D721Med (cell line): ENCODE data around the gene IL10RA.

Source experiments
- DNase-seq: peaks from one replicate; pipeline ENCODE4 v3.0.0; 2011; ENCODE audit warnings: low spot score; ENCODE audit not compliant: insufficient read length
- FAIRE-seq: peaks from 2 replicates; lab custom pipeline; 2011; peaks lifted over from hg19 to GRCh38; lab: Jason Lieb, UNC
- TF ChIP-seq, protein P1 (sequence below): IDR thresholded peaks from 2 replicates; pipeline ENCODE4 v1.5.1; 2012; ENCODE audit warnings: mild to moderate bottlenecking, control low read depth; ENCODE audit not compliant: insufficient read depth; ENCODE audit errors: missing control alignments

IL10RA gene

GRCh38 chr11:118009864-118010737 lies 23.9 kb downstream of the IL10RA start:
- no peak for DNase-seq
- FAIRE-seq = no peak
- TF ChIP-seq, protein P1, sequence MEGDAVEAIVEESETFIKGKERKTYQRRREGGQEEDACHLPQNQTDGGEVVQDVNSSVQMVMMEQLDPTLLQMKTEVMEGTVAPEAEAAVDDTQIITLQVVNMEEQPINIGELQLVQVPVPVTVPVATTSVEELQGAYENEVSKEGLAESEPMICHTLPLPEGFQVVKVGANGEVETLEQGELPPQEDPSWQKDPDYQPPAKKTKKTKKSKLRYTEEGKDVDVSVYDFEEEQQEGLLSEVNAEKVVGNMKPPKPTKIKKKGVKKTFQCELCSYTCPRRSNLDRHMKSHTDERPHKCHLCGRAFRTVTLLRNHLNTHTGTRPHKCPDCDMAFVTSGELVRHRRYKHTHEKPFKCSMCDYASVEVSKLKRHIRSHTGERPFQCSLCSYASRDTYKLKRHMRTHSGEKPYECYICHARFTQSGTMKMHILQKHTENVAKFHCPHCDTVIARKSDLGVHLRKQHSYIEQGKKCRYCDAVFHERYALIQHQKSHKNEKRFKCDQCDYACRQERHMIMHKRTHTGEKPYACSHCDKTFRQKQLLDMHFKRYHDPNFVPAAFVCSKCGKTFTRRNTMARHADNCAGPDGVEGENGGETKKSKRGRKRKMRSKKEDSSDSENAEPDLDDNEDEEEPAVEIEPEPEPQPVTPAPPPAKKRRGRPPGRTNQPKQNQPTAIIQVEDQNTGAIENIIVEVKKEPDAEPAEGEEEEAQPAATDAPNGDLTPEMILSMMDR = no peak

DNA sequence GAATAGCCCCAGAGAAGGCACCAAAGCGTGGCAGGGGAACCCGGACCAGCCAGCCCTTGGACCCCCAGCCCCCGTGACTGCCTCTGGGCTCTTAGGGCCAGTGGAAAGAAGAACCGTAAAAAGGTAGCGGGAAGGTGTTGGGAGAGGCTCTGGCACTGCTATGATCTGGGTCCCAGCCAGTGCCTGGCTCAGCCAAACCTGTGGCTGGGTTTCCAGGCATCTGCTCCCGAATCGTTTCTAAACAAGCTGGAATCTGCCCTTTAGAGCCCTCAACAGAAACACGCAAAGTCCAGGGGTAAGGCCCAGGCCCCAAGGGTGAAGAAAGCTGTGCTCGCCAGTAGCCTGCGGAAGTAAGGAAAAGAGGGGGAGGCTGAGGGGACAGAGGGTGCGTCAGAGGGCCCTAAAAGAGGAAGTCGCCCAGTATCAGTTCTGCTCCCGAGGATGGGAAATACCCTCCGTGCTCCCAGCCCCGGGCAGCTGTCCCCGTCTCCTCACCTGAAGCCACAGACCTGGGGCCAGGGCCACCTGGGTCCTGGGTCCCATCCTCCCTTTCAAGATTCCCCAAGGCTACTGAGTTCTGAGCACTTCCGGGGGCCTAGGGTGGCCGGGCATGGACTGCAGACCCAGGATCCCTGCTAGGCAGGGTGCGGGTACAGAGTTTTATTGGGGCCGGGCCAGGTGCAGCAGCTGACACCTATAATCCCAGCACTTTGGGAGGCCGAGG lies 24.7 kb downstream of the IL10RA start:
- DNase-seq = no peak
- TF ChIP-seq, protein P1 = no peak
- FAIRE-seq = no peak

DNA sequence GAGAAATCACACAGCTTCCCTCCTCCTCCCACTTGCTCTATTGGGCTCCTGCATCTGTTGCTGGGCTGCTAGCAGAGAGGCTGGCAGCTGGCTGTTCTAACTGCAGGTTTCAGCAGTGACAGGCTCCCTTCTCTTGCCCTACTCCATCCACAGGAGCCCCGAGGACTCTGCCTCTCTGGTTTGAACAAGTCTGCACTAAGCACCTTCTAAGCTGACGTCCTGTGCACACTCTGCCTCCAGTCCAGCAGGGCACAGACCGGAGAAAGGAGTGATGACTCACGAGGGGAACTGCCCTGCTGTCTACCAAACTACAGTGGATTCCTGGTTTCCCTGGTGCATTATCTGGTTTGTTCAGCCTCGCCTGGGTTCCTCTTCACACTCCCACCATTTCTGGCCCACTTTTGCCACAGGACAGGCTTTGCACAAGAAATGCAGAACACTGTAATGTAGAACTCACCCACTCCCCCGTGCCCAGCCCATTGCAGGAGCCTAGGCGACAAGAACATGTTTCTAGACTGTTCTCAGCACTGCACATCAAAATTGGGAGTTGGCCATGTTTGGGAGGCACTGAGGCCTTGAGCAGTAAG lies 26.0 kb downstream of the IL10RA start:
- TF ChIP-seq, protein P1 = no peak
- DNase-seq (no peak), FAIRE-seq (no peak)

DNA sequence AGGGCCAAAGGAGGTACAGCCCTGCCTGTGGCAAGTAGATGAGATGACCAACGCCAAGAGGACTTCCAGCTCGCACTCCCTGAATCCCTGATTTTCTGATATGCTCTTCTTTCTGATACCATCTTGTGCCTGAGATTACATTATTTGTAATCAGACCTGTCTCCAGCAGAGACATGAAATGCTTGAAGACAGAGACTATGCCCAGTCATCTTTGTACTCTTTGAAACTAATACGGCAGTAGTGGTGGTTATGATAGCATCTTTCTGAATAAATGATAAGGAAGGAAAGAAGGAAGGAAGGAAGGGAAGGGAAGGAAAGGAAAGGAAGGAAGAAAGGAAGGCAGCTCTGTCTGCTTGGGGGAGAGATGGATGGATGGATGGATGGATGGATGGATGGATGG lies 27.8 kb downstream of the IL10RA start:
- DNase-seq (no peak), FAIRE-seq (no peak)
- TF ChIP-seq, protein P1 = no peak

DNA sequence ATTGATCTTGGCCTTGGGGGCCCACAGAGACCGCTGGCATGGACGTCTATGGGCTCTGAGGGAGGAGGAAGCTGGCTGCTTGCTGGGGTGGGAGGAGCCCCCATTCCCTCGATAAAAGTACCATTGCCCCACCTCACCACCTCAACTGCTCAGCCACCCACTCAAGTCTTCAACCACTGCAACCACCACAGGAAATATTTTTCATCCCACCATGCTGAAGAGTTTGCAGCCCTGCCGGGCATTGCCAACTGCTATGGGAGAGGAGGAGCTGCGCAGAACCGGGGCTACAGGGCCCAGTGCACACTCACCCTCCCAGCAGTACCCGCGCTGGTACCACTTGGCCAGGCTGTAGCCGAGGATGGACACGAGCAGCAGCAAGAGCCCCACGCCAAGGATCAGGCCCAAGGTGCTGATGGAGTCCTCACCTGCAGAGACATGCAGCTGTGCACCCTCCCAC lies 29.2 kb downstream of the IL10RA start:
- FAIRE-seq (no peak), DNase-seq (no peak)
- TF ChIP-seq, protein P1 = no peak

DNA sequence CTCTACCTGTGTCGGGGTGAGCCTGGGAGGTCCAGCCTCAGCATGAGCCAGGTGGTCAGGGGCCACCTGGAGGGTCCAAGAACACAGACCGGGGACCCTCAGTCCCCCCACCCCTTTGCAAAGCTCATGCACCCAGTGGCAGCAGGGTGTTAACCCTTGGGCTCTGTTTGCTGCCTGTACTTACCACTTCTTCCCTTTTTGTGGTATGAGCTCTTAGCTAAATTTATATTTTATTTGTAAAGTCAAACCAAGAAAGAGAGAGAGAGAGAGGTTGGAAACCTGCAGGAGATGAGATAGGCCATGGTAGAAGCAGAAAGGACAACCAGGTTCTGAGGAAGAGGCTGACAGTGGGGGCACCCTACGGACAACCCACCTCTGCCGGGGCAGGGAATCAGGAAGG lies 29.9 kb downstream of the IL10RA start:
- no peak for FAIRE-seq
- DNase-seq = no peak
- TF ChIP-seq, protein P1 = no peak

DNA sequence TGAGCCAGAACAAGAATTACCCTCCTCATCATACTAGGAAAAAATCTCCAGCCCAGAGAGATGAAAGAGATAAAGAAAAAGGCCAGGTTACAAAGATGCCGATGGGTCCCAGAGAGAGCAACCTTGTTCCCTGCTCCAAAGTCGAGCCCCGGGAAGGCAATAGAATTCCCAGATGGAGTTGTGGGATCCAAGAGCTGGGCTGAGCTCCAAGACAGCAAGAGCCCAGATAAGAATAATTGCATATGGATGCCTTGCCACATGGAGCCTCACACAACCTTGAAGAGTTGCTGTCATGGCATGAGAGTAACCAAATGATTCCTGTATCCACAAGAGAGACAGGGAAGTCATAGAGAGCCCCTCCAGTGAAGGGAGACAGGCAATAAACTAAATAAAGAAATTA lies 30.9 kb downstream of the IL10RA start:
- FAIRE-seq = no peak
- TF ChIP-seq, protein P1 = no peak
- no peak for DNase-seq
